Astrocyte of the spinal cord (primary cell): ENCODE data around the gene C2orf92.

Experiments used
- DNase-seq: peaks from one replicate; pipeline ENCODE4 v3.0.0; 2011; ENCODE audit warnings: low read depth, low spot score
- H3K4me3 ChIP-seq: 2 replicates; pipeline ENCODE4 v1.5.1; 2011; ENCODE audit warnings: low read depth, mild to moderate bottlenecking, low read length, moderate library complexity
- CTCF ChIP-seq: IDR thresholded peaks from 2 replicates; pipeline ENCODE4 v1.5.1; 2012; ENCODE audit warnings: low read depth, mild to moderate bottlenecking, low read length, inconsistent platforms
- in situ Hi-C: cut with HindIII; loops from 2 replicates; pipeline ENCODE4 v1.10.0; 2017; ENCODE audit warnings: low sequenced_read_pairs

The C2orf92 gene

DNA sequence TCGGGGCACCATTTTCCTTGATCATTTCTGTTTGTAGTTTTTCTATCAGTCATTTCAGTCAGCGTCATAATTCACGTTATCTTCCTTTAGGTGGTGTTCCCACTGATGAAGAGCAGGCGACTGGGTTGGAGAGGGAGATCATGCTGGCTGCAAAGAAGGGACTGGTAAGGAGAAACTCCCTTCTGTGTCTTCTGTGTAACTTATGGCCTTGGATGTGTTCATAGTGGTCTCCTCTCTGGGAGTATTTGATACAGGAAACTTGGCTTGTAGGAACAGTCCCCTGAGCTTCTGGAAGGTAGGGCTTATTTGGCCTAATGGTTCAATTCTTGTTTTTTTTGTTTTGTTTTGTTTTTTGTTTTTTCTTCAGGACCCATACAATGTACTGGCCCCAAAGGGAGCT is 22.5 kb upstream of the C2orf92 start:
- DNase-seq = no peak
- peak overlapping the region; percentile 88 for H3K4me3 ChIP-seq
- TF ChIP-seq CTCF = no peak
- in situ Hi-C loops = no loop called here

DNA sequence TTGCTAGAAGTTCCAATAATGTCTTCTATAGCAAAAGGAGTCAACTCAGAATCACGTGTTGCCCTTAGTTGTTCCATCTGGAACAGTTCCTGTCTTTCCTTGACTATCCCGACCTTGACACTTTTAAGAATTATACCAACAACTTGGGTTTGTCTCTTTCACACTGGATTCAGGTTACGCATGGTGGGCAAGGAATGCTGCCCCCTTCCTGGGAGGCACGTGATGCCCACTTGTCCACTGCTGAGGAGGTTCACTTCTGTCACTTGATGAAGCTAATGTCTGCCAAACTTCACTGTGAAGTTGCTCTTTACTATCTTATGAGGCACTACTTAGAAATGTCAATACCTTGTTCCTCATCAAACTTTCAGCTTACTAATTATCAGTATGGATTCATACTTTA is 18.4 kb upstream of the C2orf92 start:
- H3K4me3 ChIP-seq = no peak overlapping the region
- DNase-seq = no peak
- in situ Hi-C loops = no loop called here
- TF ChIP-seq CTCF = no peak

GRCh38 chr2:97653473-97653872 is 16.0 kb upstream of the C2orf92 start:
- in situ Hi-C loops = no loop called here
- DNase-seq = no peak
- no peak overlapping the region for H3K4me3 ChIP-seq
- TF ChIP-seq CTCF = no peak

DNA sequence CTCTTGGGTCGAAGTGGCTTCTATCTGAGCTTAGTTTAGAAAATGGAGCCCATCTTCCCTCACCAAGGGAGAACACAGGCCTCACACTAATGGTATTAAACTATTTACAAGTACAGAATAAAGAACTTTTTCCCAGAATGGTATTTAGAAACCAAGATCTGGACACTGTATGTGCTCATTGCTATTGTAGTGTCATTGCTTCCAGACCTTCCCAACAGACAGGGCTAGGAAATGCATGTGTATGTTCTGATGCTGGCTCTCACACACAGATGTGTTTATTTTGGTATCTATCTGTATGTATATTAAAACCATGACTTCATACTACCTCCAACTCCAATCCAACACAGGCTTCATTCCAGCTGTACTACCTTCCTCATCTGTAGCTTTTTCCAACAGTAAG is 15.6 kb upstream of the C2orf92 start:
- TF ChIP-seq CTCF = no peak
- DNase-seq = no peak
- no peak overlapping the region for H3K4me3 ChIP-seq
- in situ Hi-C loops = no loop called here

GRCh38 chr2:97654309-97654708 is 15.2 kb upstream of the C2orf92 start:
- H3K4me3 ChIP-seq = no peak overlapping the region
- no peak for DNase-seq
- TF ChIP-seq CTCF = no peak
- in situ Hi-C loops = no loop called here

DNA sequence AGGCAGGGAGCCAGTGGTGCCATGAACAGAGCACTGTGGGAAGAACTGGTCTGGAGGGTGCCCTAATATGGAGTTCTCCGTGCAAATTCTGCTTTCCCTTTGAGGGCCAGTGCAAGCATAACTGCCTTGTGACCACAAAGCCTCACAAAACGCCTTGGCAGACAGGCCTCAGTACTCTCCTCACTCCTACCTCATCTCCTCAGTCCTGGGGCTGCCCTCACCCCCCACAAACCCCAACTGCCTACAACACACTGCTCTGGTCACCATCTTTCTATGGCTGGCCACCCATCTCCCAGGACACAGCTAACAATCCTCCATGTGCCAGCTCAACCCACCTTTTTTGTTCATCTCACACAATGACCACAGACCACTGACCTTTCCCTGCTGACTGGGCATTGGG is 14.7 kb upstream of the C2orf92 start:
- no peak for DNase-seq
- H3K4me3 ChIP-seq = no peak overlapping the region
- in situ Hi-C loops = no loop called here
- TF ChIP-seq CTCF = no peak

DNA sequence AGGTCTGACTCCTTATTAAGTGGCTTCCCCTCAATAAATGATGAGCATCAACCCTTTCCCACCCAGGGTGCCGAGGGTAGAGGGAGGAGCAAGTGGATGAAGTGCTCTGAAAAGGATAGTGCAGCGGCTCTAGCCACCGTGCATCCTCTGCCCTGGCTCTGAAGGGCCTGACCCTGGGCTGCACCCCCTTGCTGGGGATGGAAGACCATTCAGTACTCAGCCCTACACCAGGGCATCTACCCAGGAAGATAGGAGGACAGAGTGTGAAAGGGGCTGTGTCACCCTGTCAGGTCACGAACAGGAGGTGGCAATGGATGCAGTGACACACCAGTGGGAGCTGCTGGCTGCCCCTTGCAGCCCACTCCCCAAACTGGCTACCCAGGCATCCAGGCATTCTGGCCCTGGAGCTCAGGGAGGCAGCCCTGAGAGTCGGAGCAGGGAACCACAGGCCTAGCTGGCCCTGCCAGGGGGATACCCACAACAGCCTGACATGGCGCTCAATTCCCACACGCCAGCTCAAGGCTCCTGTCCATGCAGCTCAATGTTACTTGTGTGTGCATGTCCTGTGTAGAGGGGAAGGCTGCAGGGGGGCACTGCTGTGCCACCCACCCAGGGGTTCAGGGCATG is 13.3 kb upstream of the C2orf92 start:
- in situ Hi-C loops = no loop called here
- TF ChIP-seq CTCF = no peak
- no peak for DNase-seq
- H3K4me3 ChIP-seq = no peak overlapping the region
